ENCODE measurements around the gene HERC2.
A peak's percentile ranks its signal among the peaks of the same experiment; 100 is the strongest.
"Not testable (repeated sequence)": the region's sequence is repeated elsewhere in the genome, so short reads cannot be mapped to it uniquely, and the experiment has no call there.

The HERC2 gene

GRCh38 chr15:28124841-28125240 lies 197.1 kb downstream of the HERC2 start:
- DNase-seq (ENCODE audit: low read depth, low spot score) = no peak
- no peak for TF ChIP-seq CTCF (IDR thresholded peaks at IDR 0.05; ENCODE audit: low read depth, low read length)
- in situ Hi-C loops (cut with HindIII; ENCODE audit: low sequenced_read_pairs) = no loop called here
- H3K4me3 ChIP-seq (ENCODE audit: low read depth, low read length) = no peak overlapping the region

GRCh38 chr15:28123408-28124023 lies 198.5 kb downstream of the HERC2 start:
- in situ Hi-C loops (cut with HindIII; ENCODE audit: low sequenced_read_pairs) = no loop called here
- peak; percentile 79 for TF ChIP-seq CTCF (IDR thresholded peaks at IDR 0.05; ENCODE audit: low read depth, low read length)
- DNase-seq (ENCODE audit: low read depth, low spot score) = peak; percentile 79
- H3K4me3 ChIP-seq (ENCODE audit: low read depth, low read length) = no peak overlapping the region

- TF ChIP-seq CTCF (IDR thresholded peaks at IDR 0.05; ENCODE audit: low read depth, low read length) = no peak
- in situ Hi-C loops (cut with HindIII; ENCODE audit: low sequenced_read_pairs) = no loop called here
- DNase-seq (ENCODE audit: low read depth, low spot score) = no peak
- no peak overlapping the region for H3K4me3 ChIP-seq (ENCODE audit: low read depth, low read length)
These were observed 199.7 kb downstream of the HERC2 start for GRCh38 chr15:28122038-28122949.

- in situ Hi-C loops (cut with HindIII; ENCODE audit: low sequenced_read_pairs); H3K4me3 ChIP-seq (ENCODE audit: low read depth, low read length); DNase-seq (ENCODE audit: low read depth, low spot score): not testable (repeated sequence)
These were observed 200.4 kb downstream of the HERC2 start for GRCh38 chr15:28121577-28121976.

- H3K4me3 ChIP-seq (ENCODE audit: low read depth, low read length) = no peak overlapping the region
- no peak for TF ChIP-seq CTCF (IDR thresholded peaks at IDR 0.05; ENCODE audit: low read depth, low read length)
- no peak for DNase-seq (ENCODE audit: low read depth, low spot score)
- in situ Hi-C loops (cut with HindIII; ENCODE audit: low sequenced_read_pairs) = no loop called here
These were observed 201.7 kb downstream of the HERC2 start for GRCh38 chr15:28120359-28120640.

- TF ChIP-seq CTCF (IDR thresholded peaks at IDR 0.05; ENCODE audit: low read depth, low read length) = no peak
- no peak for DNase-seq (ENCODE audit: low read depth, low spot score)
- no peak overlapping the region for H3K4me3 ChIP-seq (ENCODE audit: low read depth, low read length)
- in situ Hi-C loops (cut with HindIII; ENCODE audit: low sequenced_read_pairs) = no loop called here
These were observed 203.4 kb downstream of the HERC2 start for GRCh38 chr15:28118531-28118930.

GRCh38 chr15:28118083-28118482 lies 203.9 kb downstream of the HERC2 start:
- no peak overlapping the region for H3K4me3 ChIP-seq (ENCODE audit: low read depth, low read length)
- TF ChIP-seq CTCF (IDR thresholded peaks at IDR 0.05; ENCODE audit: low read depth, low read length) = no peak
- in situ Hi-C loops (cut with HindIII; ENCODE audit: low sequenced_read_pairs) = no loop called here
- no peak for DNase-seq (ENCODE audit: low read depth, low spot score)

All from astrocyte of the spinal cord (primary cell).